ENCODE data around the gene NCKAP5. TPM values are rescaled to one million over a fixed set of nuclear protein-coding genes. Genes with fewer than 3 reads are reported as not detected.

Gene NCKAP5
- total RNA-seq, 4 donors from 2014 or later, result 0.37 to 1.3 (median 0.83) TPM

DNA sequence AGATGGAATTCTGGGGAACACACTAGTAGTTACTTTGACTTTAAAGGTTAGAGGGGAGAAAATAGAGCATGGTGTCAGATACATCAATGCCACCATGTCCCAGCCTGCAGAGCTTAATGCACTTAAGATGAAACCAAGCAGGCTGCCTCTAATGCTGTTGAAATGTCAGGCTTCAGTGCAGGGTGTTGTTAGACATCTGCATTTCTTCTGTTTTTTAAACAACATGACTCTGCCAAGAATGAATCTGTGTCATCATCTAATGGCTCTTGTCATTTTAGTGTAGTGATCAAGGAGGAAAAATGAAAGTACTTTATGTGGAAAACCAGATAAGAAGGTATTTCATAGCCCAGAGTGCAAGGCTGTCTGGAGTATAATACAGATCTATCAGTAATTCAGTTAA, 928.1 kb downstream of the NCKAP5 start:
- TF ChIP-seq, protein P1, sequence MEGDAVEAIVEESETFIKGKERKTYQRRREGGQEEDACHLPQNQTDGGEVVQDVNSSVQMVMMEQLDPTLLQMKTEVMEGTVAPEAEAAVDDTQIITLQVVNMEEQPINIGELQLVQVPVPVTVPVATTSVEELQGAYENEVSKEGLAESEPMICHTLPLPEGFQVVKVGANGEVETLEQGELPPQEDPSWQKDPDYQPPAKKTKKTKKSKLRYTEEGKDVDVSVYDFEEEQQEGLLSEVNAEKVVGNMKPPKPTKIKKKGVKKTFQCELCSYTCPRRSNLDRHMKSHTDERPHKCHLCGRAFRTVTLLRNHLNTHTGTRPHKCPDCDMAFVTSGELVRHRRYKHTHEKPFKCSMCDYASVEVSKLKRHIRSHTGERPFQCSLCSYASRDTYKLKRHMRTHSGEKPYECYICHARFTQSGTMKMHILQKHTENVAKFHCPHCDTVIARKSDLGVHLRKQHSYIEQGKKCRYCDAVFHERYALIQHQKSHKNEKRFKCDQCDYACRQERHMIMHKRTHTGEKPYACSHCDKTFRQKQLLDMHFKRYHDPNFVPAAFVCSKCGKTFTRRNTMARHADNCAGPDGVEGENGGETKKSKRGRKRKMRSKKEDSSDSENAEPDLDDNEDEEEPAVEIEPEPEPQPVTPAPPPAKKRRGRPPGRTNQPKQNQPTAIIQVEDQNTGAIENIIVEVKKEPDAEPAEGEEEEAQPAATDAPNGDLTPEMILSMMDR (IDR thresholded peaks at IDR 0.05), result no peak
- DNase-seq (ENCODE audit: low spot score), result no peak
- ATAC-seq (ENCODE audit: low FRiP score), result no peak

DNA sequence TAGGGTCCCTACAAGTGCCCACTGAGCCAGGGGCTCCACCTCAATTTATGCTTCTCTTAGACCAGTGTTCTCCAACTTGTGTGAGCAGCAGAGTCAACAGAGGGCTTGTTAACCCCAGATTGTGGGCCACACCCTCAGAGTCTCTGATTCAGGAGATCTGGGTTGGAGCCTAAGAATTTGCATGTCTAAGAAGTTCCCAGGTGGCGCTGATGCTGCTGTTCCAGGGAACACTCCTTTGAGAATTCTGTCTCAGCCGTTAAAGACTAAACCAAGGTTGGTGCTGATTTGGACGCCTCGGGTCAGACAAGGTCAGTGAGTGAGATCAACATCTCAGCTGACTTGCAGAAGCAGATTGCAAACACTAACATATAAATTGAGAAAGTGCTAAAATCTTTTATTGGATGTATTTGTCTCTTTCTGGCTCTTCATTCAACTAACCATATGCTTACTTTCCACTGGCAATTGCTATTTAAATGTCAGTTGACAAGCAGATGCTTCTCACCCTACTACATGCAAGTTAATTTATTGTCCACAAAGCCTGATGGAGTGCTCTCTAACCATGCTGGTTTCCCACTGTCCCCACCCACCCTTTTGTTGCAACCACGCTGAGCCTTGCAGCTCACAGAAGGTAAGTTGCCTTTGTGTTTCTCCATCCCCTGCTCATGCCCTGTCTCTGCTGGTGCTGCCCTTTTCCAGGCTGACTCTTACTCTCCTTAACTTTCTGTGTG, 929.8 kb downstream of the NCKAP5 start:
- ATAC-seq (ENCODE audit: low FRiP score) (no peak), DNase-seq (ENCODE audit: low spot score) (no peak)
- TF ChIP-seq, protein P1 (IDR thresholded peaks at IDR 0.05), result no peak

DNA sequence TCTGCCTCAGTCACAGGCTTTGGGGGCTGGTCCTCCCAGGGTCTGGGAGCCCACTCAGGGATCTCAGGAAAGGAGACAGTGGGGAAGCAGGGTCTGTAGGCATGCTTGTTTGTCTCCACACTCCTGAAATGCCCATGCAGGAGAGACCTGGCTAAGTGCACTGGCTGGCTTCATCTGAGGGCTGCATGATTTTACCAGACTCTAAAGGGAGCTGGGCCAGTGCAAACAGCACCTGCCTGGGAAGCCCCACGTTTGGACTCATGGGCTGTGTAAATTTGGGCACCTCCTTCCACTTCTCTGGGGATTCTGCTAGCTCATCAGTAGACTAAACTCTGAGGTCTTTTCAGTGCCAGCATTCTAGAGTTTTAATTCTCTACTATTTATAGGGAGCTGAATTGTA, 931.9 kb downstream of the NCKAP5 start:
- DNase-seq (ENCODE audit: low spot score), result no peak
- TF ChIP-seq, protein P1 (IDR thresholded peaks at IDR 0.05), result no peak
- ATAC-seq (ENCODE audit: low FRiP score), result no peak

DNA sequence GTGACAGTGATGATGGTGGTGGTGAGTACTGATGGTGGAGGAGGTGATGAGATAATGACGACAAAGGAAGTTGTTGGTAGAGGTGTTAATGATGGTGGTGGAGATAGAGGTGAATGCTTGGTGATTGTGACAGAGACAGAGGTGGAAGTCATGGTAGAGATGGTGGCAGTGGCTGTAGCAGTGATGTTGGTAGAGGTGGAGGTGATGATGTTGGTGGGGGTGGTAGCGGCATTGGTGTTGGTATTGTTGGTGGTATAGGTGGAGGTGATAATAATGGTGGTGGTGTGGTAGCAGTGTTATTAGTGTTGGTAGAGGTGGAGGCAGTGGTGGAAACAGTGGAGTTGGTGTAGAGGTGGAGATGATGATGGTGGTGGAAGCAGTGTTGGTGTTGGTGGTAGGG, 934.6 kb downstream of the NCKAP5 start:
- TF ChIP-seq, protein P1 (IDR thresholded peaks at IDR 0.05), result no peak
- DNase-seq (ENCODE audit: low spot score) (no peak), ATAC-seq (ENCODE audit: low FRiP score) (no peak)

DNA sequence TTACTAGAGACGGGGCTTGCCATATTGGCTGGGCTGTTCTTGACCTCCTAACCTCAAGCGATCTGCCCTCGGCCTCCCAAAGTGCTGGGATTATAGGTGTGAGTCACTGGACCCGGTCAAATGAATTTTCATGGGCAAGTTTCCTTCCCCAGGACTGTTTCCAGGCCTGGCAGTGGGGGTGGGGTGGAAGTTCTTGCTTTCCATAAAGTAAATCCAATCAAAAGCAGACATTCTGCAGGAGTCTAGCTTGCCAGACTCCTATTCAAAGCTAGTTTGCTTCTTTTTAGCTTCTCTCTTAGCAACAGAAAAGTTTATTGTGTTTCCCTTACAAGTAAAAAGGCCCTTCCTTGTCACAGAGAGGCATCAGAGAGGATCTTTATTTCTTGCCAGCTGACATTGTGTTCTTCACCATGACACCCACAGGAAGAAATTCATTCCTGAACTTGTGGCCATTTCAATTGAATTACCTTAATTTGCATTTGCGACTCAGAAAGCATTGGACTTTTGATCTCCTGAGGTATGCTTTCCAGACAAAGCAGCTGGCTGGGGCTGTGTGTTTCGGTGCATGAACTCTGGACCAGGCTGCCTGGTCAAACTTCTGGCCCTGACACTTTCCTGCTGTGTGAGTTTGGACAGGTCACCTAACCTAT, 936.1 kb downstream of the NCKAP5 start:
- TF ChIP-seq, protein P1 (IDR thresholded peaks at IDR 0.05), result no peak
- DNase-seq (ENCODE audit: low spot score), result no peak
- ATAC-seq (ENCODE audit: low FRiP score), result no peak

DNA sequence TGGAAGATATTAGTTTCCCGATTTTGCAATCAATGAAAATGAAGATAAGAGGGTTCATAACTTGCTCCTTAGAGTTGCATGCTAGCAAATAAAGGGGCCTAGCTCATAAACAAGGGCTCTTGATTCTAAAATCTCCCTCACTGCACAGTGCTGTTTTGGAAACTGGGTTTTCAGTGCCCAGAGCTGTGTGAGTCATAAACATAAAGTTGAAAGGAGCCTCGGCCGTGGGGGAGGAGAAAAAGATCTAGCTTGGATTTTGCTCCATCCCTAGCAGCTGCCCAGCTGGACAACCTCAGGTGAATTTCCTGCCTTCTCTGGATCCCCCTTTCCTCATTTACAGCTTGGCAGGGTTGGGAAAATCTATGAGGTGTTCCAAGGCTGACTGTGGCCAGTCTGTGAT, 940.7 kb downstream of the NCKAP5 start:
- TF ChIP-seq, protein P1 (IDR thresholded peaks at IDR 0.05), result no peak
- DNase-seq (ENCODE audit: low spot score), result no peak
- no peak for ATAC-seq (ENCODE audit: low FRiP score)
